MM.1S (cell line): Measurements from ENCODE around the gene RFTN1.

ENCODE experiments used
- DNase-seq: peaks from one replicate; pipeline ENCODE4 v3.0.0-alpha.2; 2015
- H2AFZ ChIP-seq: fragments of 300-600 bp; sonication (generic); 2 replicates; pipeline ENCODE4 v1.6.0; 2016; ENCODE audit warnings: antibody characterized with exemption, low read length
- H3F3A ChIP-seq: fragments of 300-600 bp; sonication (generic); 2 replicates; pipeline ENCODE4 v1.6.1; 2016; ENCODE audit warnings: mild to moderate bottlenecking, antibody characterized with exemption, low read length, moderate library complexity, mixed read lengths; ENCODE audit not compliant: insufficient read depth
- H3K27ac ChIP-seq: fragments of 300-600 bp; sonication (generic); 2 replicates; pipeline ENCODE4 v1.5.1; 2016; ENCODE audit warnings: mild to moderate bottlenecking, low read length
- H3K27me3 ChIP-seq: fragments of 300-600 bp; sonication (generic); replicated peaks from 2 replicates; pipeline ENCODE4 v1.6.0; 2016; ENCODE audit warnings: low read length; ENCODE audit not compliant: insufficient read depth
- H3K36me3 ChIP-seq: fragments of 300-600 bp; sonication (generic); replicated peaks from 2 replicates; pipeline ENCODE4 v1.6.1; 2016; ENCODE audit warnings: mild to moderate bottlenecking, low read length, mixed read lengths; ENCODE audit not compliant: insufficient read depth
- H3K4me1 ChIP-seq: fragments of 300-600 bp; sonication (generic); 2 replicates; pipeline ENCODE4 v1.6.1; 2016; ENCODE audit warnings: low read length, mixed read lengths
- H3K4me2 ChIP-seq: fragments of 300-600 bp; sonication (generic); 2 replicates; pipeline ENCODE4 v1.6.0; 2016; ENCODE audit warnings: low read depth, low read length
- H3K4me3 ChIP-seq: fragments of 300-600 bp; sonication (generic); 2 replicates; pipeline ENCODE4 v1.5.1; 2016; ENCODE audit warnings: low read length, mixed read lengths
- H3K79me2 ChIP-seq: fragments of 300-600 bp; sonication (generic); 2 replicates; pipeline ENCODE4 v1.6.1; 2016; ENCODE audit warnings: mixed run types, low read length, mixed read lengths
- H3K9ac ChIP-seq: fragments of 300-600 bp; sonication (generic); 2 replicates; pipeline ENCODE4 v1.6.1; 2016; ENCODE audit warnings: low read length, mixed read lengths
- H3K9me2 ChIP-seq: fragments of 300-600 bp; sonication (generic); replicated peaks from 2 replicates; pipeline ENCODE4 v1.6.1; 2016; ENCODE audit warnings: mild to moderate bottlenecking, low read length, mixed read lengths; ENCODE audit not compliant: insufficient read depth
- H3K9me3 ChIP-seq: fragments of 300-600 bp; sonication (generic); replicated peaks from 2 replicates; pipeline ENCODE4 v1.6.1; 2016; ENCODE audit warnings: mild to moderate bottlenecking, low read length, mixed read lengths; ENCODE audit not compliant: insufficient read depth
- H4K20me1 ChIP-seq: fragments of 300-600 bp; sonication (generic); 2 replicates; pipeline ENCODE4 v1.6.1; 2016; ENCODE audit warnings: mild to moderate bottlenecking, low read length, moderate library complexity, mixed read lengths; ENCODE audit not compliant: insufficient read depth
- CTCF ChIP-seq: fragments of 300-600 bp; sonication (generic); IDR thresholded peaks from 2 replicates; pipeline ENCODE4 v1.5.1; 2016; ENCODE audit warnings: antibody characterized with exemption, low read length, mixed read lengths
- EZH2 ChIP-seq: fragments of 300-600 bp; sonication (generic); optimal IDR thresholded peaks from 2 replicates; pipeline ENCODE3; 2017; ENCODE audit warnings: low read depth, mild to moderate bottlenecking, antibody characterized with exemption, low read length, mixed read lengths
- EZH2phosphoT487 ChIP-seq: fragments of 300-600 bp; sonication (generic); IDR thresholded peaks from 2 replicates; pipeline ENCODE4 v1.6.1; 2018; ENCODE audit warnings: antibody characterized with exemption, low read length

Gene RFTN1

GRCh38 chr3:16284633-16285032 is 228.9 kb downstream of the RFTN1 start:
- no peaks in the 10 kb centered on the region for H3K4me1 ChIP-seq
- no peak for DNase-seq
- no peaks in the 10 kb centered on the region for H3K9me2 ChIP-seq
- H3F3A ChIP-seq: no peaks in the 10 kb centered on the region
- no peak overlapping the region for H3K4me3 ChIP-seq
- H3K27me3 ChIP-seq: no peaks in the 10 kb centered on the region
- no peaks in the 10 kb centered on the region for H3K36me3 ChIP-seq
- no peak overlapping the region for H3K9ac ChIP-seq
- no peak overlapping the region for H3K4me2 ChIP-seq
- peaks cover 8% of the 10 kb centered on the region for H3K79me2 ChIP-seq
- TF ChIP-seq CTCF (no peak), EZH2 (no peak), EZH2phosphoT487 (no peak)
- H3K27ac ChIP-seq: no peak overlapping the region
- H2AFZ ChIP-seq: no peak overlapping the region
- H3K9me3 ChIP-seq: no peaks in the 10 kb centered on the region
- no peaks in the 10 kb centered on the region for H4K20me1 ChIP-seq

- Histone ChIP-seq H2AFZ (no peak overlapping the region), H3K4me2 (no peak overlapping the region), H3K27me3 (no peaks in the 10 kb centered on the region), H3K79me2 (no peaks in the 10 kb centered on the region), H3F3A (no peaks in the 10 kb centered on the region), H3K9me2 (no peaks in the 10 kb centered on the region), H3K4me1 (no peaks in the 10 kb centered on the region), H3K4me3 (no peak overlapping the region), H3K9ac (no peak overlapping the region), H4K20me1 (no peaks in the 10 kb centered on the region), H3K36me3 (no peaks in the 10 kb centered on the region; the same call in 1 of the 2 replicates), H3K9me3 (no peaks in the 10 kb centered on the region), H3K27ac (no peak overlapping the region)
- DNase-seq: no peak
- TF ChIP-seq EZH2 (no peak), CTCF (no peak), EZH2phosphoT487 (no peak)
Observed at GRCh38 chr3:16280671-16281070, 232.8 kb downstream of the RFTN1 start.

GRCh38 chr3:16279010-16279801 is 234.3 kb downstream of the RFTN1 start:
- Histone ChIP-seq H2AFZ (no peak overlapping the region), H4K20me1 (no peaks in the 10 kb centered on the region), H3K9me2 (no peaks in the 10 kb centered on the region), H3K9me3 (no peaks in the 10 kb centered on the region), H3K9ac (no peak overlapping the region), H3K27me3 (no peaks in the 10 kb centered on the region), H3K4me2 (no peak overlapping the region), H3K79me2 (no peaks in the 10 kb centered on the region), H3K4me3 (no peak overlapping the region), H3K4me1 (no peaks in the 10 kb centered on the region), H3K36me3 (no peaks in the 10 kb centered on the region; the same call in 1 of the 2 replicates), H3K27ac (no peak overlapping the region), H3F3A (no peaks in the 10 kb centered on the region)
- TF ChIP-seq CTCF: no peak
- TF ChIP-seq EZH2phosphoT487: no peak
- no peak for DNase-seq
